Activated gamma-delta T cell (primary cell): ENCODE data around the gene ACTA1.
"Not testable (repeated sequence)": the region's sequence is repeated elsewhere in the genome, so short reads cannot be mapped to it uniquely, and the experiment has no call there.

ENCODE experiments used
- DNase-seq: peaks from one replicate; lab custom pipeline; 2025; lab: John Stamatoyannopoulos, UW

ACTA1 gene

DNA sequence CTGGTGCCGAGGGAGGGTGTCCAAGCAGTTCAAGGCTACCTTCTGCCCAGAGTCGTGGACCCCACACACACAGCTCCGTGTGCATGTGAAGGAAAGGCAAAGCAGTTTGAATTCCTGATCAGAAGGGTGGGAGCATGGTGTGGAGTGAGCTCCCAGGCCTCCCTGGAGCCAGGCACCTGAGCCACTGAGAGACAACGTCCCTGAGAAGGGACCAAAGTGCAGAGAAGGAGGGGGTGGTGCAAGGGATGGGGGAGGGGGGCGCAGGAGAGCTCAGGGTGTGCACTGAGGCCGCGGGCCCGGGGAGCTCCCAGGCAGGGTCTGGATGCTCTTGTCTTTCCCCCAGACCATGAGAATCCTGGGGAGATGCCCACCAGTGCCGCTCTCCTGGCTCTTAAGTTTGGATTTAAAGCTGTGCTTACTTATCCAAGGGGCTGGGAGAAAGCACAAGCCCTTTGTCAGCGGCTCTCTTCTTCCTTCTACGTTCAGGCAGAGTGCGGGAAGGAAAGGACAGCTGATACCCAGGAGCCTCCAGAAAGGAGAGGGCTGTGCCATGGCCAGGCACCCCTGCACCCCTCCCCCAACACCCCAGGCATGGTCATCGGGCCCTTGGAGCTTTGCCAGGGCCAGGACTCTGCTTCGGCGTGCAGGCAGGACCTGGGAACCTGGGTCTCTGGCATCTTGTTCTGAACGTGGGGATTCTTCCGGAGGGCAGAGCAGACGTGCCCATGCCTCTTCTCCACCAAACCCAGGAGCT is 24.1 kb downstream of the ACTA1 start:
- DNase-seq = no peak

DNA sequence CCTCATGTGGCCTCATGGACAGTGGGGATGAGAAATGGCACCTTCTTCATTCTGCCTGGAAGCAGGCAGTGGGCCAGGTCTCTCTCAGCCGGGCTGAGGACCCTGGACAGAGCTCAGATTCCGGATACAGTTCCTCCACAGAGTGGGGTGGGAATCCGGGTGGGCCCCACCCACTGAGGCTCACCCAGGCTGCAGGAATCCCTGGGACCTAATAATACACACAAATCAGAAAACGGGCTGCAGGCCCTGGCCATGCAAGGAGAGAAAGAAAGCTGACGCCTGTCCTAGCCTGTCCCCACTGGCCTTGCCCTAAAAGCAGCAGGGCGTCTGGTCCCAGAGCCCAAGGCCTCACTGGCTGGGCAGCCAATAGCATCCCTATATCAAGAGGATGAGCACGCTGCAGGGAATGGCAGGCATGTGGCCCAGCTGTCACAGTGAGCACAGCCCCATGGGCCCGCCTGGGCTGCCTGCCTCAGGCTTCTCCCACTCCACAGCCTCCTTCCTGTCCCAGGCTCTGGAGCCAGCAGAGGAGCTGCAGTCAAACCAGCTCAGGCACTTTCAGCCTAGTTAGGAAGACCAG is 25.3 kb downstream of the ACTA1 start:
- no peak for DNase-seq

DNA sequence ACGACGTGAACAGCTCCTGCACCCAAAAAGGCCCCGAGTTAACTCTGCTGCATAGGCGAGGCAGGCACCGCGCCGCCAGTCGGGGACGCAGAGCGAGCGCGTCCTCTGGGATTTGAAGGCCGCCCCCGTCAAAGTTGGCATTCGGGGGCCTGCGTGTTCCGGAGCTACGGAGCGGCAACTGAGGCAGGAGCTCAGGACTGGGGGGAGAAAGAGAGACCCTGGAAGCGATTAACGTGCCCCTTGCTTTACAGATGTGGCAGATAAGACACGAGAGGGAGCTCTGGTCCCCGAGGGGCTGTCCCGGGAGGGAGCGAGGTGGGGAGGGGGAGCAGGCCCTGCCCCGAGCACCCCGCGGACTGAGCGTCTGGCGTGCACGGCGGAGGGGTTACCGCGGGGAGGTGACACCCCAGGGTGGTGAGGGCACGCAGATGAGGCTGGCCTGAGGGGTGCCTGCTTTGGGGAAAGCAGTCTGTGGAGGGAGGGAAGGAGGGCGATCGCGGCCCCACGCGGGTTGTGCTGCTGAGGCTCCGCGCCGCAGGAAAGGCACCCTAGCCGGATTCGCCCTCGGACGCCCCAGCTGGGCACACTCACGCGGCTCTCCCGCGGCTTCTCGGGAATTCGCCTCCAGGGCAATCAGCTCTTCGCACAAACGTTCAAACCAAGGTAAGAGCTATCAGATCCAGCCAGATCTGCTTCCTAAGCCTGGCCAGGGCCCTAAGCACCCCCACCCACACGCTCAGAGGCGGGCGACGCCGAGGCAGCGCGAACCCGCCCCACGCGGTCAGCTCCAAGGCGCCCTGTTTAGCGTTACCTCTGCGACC is 26.5 kb downstream of the ACTA1 start:
- DNase-seq = no peak

DNA sequence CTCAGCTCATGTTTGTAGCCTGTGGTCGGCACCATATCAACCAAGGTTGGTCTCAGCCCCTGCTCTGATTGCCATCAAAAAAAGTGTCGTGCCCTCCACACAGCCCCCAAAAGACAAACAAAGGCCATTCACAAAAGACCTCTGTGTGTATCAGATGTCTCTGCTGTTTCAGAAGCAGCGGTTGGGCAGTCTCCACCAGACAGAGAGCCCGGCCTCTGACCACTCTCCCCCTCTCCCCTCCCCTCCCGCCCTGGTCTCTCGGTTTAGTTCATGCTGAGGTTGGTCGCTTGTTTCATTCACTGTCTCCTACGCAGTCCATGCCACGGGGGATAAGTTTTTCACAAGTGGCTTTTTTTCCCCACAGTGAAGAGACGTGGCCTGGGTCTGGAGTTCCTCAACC is 27.1 kb downstream of the ACTA1 start:
- DNase-seq = no peak

DNA sequence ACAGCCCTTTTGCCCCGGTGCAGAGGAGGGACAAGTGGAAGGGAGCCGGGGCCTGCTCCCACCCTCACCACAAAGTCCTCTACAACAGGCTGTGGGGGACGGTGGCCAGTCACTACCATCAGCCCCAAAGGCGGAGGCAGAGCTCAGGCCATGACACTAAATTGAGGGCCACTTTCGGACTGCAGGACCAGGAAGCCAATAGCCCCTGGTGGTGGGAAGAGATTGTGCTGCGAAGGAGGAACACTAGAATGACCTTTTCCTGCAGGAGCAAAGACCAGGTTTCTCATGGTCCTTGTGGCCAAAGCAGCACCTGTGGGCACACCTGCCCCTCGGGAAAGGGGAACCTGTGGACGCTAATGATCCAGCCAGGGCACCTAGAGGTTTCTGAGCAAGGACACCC is 30.3 kb downstream of the ACTA1 start:
- DNase-seq = no peak

DNA sequence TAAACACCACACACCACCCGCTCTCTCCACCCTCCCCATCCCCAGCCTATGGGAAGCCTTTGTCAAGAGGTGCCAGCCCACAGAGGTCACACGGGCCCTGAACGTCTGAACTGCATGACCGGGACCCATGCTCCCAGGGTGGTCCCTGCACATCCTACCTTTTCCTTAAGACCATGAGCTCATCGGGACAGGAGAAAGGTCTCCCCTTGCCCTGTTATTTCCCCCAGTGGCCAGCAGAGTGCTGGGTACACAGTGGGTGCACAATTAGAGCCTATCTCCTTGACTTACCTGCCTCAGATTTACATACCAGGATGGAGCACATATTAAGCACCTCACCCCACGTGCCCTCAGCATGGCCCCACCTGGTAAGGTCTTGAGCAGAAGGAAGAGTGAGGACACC is 30.9 kb downstream of the ACTA1 start:
- DNase-seq = no peak

DNA sequence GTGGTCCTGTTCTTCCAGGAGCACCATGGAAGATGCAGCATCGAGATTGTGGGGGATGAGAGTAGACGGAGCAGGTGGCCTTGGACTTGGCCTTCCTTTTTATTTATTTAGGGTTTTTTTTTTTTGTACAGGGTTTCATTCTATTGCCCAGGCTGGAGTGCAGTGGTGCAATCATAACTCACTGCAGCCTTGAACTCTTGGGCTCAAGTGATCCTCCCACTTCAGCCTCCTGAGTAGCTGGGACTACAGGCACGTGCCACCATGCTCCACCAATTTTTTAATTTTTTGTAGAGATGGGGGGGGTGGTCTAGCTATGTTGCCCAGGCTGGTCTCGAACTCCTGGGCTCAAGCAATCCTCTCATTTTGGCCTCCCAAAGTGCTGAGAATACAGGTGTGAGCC is 31.6 kb downstream of the ACTA1 start:
- DNase-seq = not testable (repeated sequence)

DNA sequence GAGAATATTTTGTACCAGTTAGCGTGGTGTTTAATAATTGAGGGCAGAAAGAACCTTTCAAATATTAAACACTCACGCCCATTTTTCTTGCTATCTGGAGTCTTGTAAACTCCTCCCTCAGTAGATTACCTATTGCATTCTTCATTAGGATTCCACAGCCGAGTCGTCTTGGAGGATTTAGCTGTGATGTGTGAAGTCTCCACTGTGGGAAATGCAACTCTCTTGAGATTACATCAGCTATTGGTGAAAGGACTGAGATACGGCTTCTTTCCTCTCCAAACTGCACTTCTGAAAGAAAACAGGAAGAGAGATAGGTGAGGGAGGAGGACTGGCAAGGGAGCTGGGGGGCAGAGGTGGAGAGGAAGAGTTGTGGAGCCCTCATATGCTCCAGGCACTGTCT is 36.1 kb downstream of the ACTA1 start:
- DNase-seq = no peak

DNA sequence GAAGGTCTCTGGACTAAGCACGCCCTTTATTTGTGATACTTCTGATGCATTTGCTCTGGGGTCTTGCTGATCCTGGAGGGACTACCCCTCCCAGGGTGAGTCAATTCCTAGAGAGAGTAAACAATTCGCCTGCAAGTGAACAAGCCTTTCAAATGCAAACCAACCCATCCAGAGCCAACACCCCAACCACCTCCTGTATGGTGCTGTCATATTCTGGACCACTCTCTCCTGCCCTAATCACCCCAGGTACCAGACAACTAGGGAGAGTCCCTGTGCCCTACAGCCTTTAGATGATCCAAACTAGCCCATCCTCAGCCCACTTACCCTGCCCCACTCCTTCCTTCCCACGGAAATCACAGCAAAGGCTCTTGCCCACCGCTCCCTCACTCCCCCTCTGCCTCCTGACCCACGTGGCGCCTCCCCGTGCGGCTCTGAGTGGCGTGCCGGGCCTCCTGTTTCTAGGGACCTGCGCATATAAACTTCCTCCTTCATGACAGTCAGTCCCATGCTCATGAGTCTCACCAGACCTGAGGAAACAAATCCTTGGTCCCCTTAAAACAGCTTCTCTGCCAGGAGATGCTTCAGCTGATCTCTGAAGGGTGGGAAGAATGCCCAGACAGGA is 37.2 kb downstream of the ACTA1 start:
- DNase-seq = no peak

DNA sequence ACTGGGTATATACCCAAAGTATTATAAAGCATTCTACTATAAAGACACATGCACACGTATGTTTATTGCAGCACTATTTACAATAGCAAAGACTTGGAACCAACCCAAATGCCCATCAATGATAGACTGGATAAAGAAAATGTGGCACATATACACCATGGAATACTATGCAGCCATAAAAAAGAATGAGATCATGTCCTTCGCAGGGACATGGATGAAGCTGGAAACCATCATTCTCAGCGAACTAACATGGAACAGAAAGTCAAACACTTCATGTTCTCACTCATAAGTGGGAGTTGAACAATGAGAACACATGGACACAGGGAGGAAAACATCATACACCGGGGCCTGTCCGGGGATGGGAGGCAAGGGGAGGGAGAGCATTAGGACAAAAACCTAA is 39.4 kb downstream of the ACTA1 start:
- not testable (repeated sequence) for DNase-seq

DNA sequence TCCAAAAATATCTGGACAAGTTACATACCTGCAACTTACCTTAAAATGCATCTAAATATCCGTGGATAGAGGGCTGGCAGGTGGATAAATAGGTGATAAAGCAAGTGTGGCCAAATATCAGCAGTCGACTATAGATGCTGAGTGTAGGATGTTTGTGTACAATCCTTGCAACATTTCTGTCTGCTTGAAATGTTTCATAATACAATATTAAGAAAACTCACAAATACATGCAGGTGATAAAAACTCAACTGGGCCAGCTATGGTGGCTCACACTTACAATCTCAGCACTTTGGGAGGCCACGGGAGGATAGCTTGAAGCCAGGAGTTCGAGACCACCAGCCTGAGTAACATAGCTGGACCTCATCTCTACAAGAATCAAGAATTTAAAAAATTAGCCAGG is 41.0 kb downstream of the ACTA1 start:
- no peak for DNase-seq

DNA sequence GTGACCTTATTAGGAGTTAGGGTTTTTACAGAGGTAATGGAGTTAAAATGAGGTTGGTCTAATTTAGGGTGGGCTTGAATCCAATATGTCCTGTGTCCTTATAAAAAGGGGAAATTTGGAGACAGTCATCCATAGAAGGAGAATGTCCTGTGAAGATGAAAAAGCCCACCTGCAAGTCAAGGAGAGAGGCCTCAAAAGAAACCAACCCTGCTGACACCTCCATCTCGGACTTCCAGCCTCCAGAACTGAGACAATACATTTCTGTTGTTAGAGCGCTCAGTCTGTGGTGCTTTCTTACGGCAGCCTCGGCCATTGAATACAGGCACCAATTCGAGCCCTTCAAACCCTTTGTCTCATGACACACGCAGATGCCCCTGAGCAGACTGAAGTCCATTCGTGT is 43.8 kb downstream of the ACTA1 start:
- no peak for DNase-seq

DNA sequence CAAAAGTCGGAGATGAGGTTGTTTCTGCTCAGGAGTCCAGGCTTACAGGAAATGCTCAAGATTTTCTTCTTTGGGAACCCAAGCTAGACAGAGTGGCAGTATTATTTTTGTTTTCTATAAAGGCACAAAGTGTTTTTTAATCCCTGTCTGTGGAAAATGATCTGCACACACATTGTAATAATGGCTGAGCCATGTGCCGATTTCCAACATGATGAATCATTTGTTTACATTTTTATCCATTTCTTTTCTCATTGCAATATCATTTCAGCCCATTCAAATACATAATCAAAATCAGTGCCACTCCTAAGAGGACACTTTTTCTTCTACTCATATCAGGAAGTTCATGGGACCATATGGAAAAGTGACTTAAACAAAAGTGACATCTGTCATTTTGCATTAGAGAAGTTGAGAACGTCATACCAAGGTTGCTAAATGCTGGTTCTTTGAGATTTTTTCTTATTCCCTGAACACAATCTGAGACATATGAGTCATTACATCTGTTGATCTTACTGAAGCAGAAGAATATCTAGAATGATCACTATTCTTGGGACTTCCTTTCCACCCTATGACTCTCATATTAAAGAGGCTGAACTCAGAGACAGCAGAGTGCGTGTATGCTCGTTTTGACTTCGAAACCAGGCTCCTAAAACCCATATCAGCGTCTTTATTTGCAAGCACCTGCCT is 44.9 kb downstream of the ACTA1 start:
- no peak for DNase-seq

DNA sequence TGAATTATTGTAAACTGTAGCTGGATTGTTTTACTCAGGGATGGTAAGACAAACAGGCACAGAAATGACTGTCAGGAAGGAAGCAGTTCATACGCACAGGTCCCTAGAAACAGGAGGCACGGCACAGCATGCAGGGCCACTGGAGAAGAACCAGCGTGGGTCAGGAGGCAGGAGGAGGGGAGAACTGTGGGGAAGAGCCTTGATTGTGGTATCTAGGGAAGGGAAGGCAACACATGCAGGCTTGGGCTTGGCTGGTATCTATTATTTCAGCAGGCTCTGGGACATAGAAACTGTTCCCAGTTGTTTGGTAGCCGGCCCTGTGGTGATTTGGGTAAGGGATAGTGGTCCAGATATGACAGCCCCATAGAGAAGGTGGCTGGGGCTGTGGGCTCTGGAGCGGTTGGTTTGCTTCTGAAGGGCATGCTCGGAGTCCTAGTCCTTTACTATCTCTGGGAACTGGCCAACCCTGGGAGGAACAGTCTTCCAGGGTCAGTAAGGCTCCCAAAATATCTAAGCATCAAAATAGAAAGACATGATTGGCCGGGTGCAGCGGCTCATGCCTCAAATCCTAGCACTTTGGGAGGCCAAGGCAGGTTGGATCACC is 47.9 kb downstream of the ACTA1 start:
- no peak for DNase-seq

DNA sequence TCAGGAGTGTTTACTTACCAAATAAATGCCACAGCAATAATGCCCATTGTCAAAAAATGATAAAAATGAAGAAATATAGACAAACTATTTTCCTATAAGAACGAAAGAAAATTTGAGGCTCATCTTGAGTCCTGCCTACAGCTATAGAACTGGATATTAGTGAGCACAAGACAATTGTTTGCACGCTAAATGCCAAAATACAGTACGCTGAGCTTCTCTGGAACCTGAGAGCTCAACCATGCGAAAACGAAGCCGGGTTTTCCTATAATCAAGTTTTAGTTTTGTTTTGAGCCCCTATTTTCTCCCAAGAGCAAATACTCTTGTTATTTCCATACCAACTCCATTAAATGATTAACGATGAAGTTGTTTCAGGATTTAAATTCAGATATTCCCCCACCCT is 49.1 kb downstream of the ACTA1 start:
- no peak for DNase-seq

DNA sequence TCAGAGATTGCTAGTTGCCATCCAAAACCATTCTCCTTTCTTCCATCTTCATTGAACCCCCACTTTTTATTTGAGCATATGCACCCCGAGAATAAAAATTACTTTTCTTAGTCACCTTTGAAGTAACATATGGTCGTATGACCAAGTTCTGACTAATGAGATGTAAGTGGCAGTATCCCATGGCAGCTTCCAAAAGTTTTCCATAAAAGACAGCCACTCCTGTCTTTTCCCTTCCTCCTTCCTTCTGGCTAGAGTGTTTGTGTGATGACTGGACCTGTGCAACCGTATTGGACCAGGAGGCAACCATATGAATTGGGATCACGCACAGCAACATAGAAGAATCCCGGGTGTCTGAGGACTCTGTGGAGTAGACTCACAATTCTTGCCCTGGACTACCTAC is 49.9 kb downstream of the ACTA1 start:
- DNase-seq = no peak

DNA sequence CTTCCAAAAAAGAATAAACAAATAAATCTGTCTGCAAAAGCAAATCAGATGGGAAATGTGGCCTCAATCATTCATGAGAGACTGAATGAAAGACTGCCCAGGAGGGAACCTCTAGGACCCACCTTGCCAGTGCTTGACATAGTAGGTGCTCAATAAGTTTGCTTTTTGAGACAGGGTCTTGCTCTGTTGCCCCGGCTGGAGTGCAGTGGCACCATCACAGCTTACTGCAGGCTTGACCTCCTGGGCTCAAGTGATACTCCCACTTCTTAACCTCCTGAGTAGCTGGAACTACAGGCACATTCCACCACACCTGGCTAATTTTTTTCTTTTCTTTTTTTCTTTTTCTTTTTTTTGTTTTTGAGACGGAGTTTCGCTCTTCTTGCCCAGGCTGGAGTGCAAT is 50.7 kb downstream of the ACTA1 start:
- no peak for DNase-seq
